ENCODE measurements around the gene ZNF784. TPM values are rescaled to one million over a fixed set of nuclear protein-coding genes. Genes with fewer than 3 reads are reported as not detected.

The ZNF784 gene
- total and polyA plus RNA-seq, 2 of the 13 experiments (the other 11 are each of a cell fraction or from before 2014, with no cell fraction given): 4.1 to 4.2 TPM

DNA sequence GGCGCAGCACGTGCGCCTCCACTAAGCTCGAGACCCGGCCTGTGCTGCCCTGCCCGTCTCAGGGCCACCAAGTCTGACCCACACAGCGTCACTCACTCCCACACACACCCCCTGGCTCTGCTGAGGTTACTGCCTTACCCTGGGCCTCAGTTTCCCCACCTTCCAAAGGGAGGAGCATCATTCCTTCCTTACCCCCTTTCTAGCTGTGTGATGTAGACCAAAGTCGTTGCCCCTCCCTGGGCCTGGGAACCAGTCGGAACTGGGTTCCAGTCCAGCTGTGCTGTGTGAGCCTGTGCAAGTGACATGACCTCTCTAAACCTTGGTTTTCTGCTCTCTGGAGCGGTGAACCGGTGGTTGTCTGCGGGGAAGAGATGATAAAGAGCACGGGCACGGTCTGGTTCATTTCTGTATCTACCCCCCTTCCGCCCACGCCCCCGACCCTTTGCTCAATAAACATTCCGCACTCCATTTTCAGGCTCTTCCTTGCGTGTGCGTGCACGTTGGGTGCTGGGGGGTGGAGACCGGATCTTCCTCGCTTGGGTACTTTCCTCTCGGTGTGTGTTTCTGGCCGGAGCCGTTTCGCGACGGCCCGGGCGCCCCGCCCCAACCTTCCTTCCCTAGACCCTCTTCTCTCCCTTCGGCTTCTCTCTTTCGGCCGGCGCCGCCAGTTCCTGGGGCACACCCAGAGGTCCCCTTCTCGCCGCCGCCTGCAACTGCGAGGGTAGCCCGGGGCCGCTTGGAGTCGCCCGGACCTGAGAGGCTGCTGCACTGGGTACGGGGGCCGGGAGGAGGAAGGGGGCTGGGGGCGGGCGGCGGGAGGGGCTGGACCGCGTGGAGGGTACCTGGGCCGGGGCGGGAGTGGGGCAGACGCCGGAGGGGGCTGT, 18.9 kb upstream of the ZNF784 start, which contains the start of gene ZNF581 (continued):
- TF ChIP-seq FOSL2 (CRISPR knock-in tag; IDR thresholded peaks at IDR 0.05) (peak; percentile 20; the same call in 1 of the 2 replicates), ZNF335 (CRISPR knock-in tag; IDR thresholded peaks at IDR 0.05) (peak; percentile 65; the same call in 1 of the 2 replicates), MLXIP (CRISPR knock-in tag; IDR thresholded peaks at IDR 0.05; ENCODE audit: borderline replicate concordance) (no peak), ZNF605 (CRISPR knock-in tag; IDR thresholded peaks at IDR 0.05) (peak; percentile 54), ZNF343 (CRISPR knock-in tag; IDR thresholded peaks at IDR 0.05) (no peak), TAF15 (IDR thresholded peaks at IDR 0.05; ENCODE audit: low read depth, low read length, poor library complexity, severe bottlenecking) (no peak), ZNF550 (CRISPR knock-in tag; IDR thresholded peaks at IDR 0.05; ENCODE audit: borderline replicate concordance) (no peak), SP1 (IDR thresholded peaks at IDR 0.05) (no peak), SP1 (CRISPR knock-in tag; IDR thresholded peaks at IDR 0.05) (peak; percentile 75), ZNF879 (CRISPR knock-in tag; IDR thresholded peaks at IDR 0.05) (no peak), RFX3 (CRISPR knock-in tag; IDR thresholded peaks at IDR 0.05) (no peak), ZNF678 (CRISPR knock-in tag; IDR thresholded peaks at IDR 0.05) (no peak), ZNF230 (CRISPR knock-in tag; IDR thresholded peaks at IDR 0.05) (0 out of 2 replicates have a peak, but pooled peaks have one; percentile 25), GATAD2A (CRISPR knock-in tag; IDR thresholded peaks at IDR 0.05) (peak; percentile 69), ZC3H13 (CRISPR knock-in tag; IDR thresholded peaks at IDR 0.05) (peak; percentile 70; the same call in 1 of the 2 replicates), HNRNPUL1 (IDR thresholded peaks at IDR 0.05; ENCODE audit: low read depth, low read length) (no peak), HDAC1 (CRISPR knock-in tag; IDR thresholded peaks at IDR 0.05) (peak; percentile 88), ZBTB8A (CRISPR knock-in tag; IDR thresholded peaks at IDR 0.05; ENCODE audit: borderline replicate concordance, low read depth) (no peak)
- TF ChIP-seq, protein P1, sequence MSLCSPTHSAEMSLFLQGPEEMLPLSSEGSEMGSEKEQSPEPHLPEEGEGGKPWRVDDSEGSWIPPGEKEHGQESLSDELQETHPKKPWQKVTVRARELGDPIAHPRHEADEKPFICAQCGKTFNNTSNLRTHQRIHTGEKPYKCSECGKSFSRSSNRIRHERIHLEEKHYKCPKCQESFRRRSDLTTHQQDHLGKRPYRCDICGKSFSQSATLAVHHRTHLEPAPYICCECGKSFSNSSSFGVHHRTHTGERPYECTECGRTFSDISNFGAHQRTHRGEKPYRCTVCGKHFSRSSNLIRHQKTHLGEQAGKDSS (CRISPR knock-in tag; IDR thresholded peaks at IDR 0.05; ENCODE audit: borderline replicate concordance, low read depth): peak; percentile 83; the same call in 1 of the 2 replicates
- TF ChIP-seq, protein P2, sequence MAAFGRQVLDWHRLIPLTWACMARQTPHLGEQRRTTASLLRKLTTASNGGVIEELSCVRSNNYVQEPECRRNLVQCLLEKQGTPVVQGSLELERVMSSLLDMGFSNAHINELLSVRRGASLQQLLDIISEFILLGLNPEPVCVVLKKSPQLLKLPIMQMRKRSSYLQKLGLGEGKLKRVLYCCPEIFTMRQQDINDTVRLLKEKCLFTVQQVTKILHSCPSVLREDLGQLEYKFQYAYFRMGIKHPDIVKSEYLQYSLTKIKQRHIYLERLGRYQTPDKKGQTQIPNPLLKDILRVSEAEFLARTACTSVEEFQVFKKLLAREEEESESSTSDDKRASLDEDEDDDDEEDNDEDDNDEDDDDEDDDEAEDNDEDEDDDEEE (CRISPR knock-in tag; IDR thresholded peaks at IDR 0.05): 0 out of 2 replicates have a peak, but pooled peaks have one; percentile 45
- TF ChIP-seq, protein P3, sequence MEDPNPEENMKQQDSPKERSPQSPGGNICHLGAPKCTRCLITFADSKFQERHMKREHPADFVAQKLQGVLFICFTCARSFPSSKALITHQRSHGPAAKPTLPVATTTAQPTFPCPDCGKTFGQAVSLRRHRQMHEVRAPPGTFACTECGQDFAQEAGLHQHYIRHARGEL (CRISPR knock-in tag; IDR thresholded peaks at IDR 0.05): no peak
- TF ChIP-seq, protein P4, sequence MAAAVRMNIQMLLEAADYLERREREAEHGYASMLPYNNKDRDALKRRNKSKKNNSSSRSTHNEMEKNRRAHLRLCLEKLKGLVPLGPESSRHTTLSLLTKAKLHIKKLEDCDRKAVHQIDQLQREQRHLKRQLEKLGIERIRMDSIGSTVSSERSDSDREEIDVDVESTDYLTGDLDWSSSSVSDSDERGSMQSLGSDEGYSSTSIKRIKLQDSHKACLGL (CRISPR knock-in tag; IDR thresholded peaks at IDR 0.05): no peak; the same call in 1 of the 2 replicates

Data from HepG2 (cell line).